T-helper 2 cell treated with Interferon-gamma antibody and Interleukin-4, amounts not matched to agents 100 ng/mL and 5 ng/mL, for 36 hours (primary cell): ENCODE data around the gene DOC2A. TPM values are rescaled to one million over a fixed set of nuclear protein-coding genes. Genes with fewer than 3 reads are reported as not detected.
"Not testable (repeated sequence)": the region's sequence is repeated elsewhere in the genome, so short reads cannot be mapped to it uniquely, and the experiment has no call there.

Experiments
- intact Hi-C: fragments of 100-400 bp; cut with micrococcal nuclease; formaldehyde crosslinking; loops from one replicate; pipeline ENCODE4 v1.15.1; 2023
- total RNA-seq: library from RNA; stranded (reverse); gene quantifications from 2 replicates; pipeline ENCODE4 v1.2.3, GENCODE V29; 2022

The DOC2A gene
- total RNA-seq, 1 donor from 2014 or later = 0.25 TPM

GRCh38 chr16:30027588-30028437 lies 17.0 kb upstream of the DOC2A start:
- intact Hi-C loops = no loop called here

- intact Hi-C loops = no loop called here
Observed at GRCh38 chr16:30026449-30026848, 15.6 kb upstream of the DOC2A start.

- intact Hi-C loops = no loop called here
Observed at GRCh38 chr16:30025574-30025973, 14.7 kb upstream of the DOC2A start.

- intact Hi-C loops = no loop called here
Observed at GRCh38 chr16:30025156-30025555, 14.3 kb upstream of the DOC2A start.

- intact Hi-C loops = no loop called here
Observed at GRCh38 chr16:30024451-30024850, 13.6 kb upstream of the DOC2A start.

GRCh38 chr16:30023586-30023985 lies 12.8 kb upstream of the DOC2A start:
- intact Hi-C loops = no loop called here

GRCh38 chr16:30022887-30023286 lies 12.1 kb upstream of the DOC2A start, which contains the start of gene C16orf92:
TSS of gene C16orf92 (plus strand) at chr16:30023198. CDS start at chr16:30023341, 143 bp downstream.
- intact Hi-C loops = no loop called here

GRCh38 chr16:30018731-30019158 lies 7.9 kb upstream of the DOC2A start:
- intact Hi-C loops = no loop called here

GRCh38 chr16:30017937-30018336 lies 7.1 kb upstream of the DOC2A start:
- intact Hi-C loops = not testable (repeated sequence)

- intact Hi-C loops = no loop called here
Observed at GRCh38 chr16:30017277-30017656, 6.4 kb upstream of the DOC2A start.

GRCh38 chr16:30016555-30017276 lies 5.9 kb upstream of the DOC2A start:
- intact Hi-C loops = no loop called here

GRCh38 chr16:30015450-30015849 lies 4.6 kb upstream of the DOC2A start:
- intact Hi-C loops = not testable (repeated sequence)

- intact Hi-C loops = not testable (repeated sequence)
Observed at GRCh38 chr16:30012598-30012997, 1.8 kb upstream of the DOC2A start.

GRCh38 chr16:30011714-30012504 lies 1.1 kb upstream of the DOC2A start:
- intact Hi-C loops = no loop called here

- intact Hi-C loops = no loop called here
Observed at GRCh38 chr16:30009990-30010843, 610 bp downstream of the DOC2A start.

- intact Hi-C loops = no loop called here
Observed at GRCh38 chr16:30009085-30009862, 1.6 kb downstream of the DOC2A start.

GRCh38 chr16:30007378-30007895 lies 3.4 kb downstream of the DOC2A start:
- intact Hi-C loops = no loop called here

- intact Hi-C loops = no loop called here
Observed at GRCh38 chr16:30006659-30007377, 4.0 kb downstream of the DOC2A start.

- intact Hi-C loops = no loop called here
Observed at GRCh38 chr16:30006095-30006473, 4.7 kb downstream of the DOC2A start.
